ENCODE results near the gene CBX1. TPM values are rescaled to one million over a fixed set of nuclear protein-coding genes. Genes with fewer than 3 reads are reported as not detected.

The CBX1 gene
- total and polyA plus RNA-seq, 2 of the 13 experiments (the other 11 are each of a cell fraction or from before 2014, with no cell fraction given): 17.8 to 108 TPM

DNA sequence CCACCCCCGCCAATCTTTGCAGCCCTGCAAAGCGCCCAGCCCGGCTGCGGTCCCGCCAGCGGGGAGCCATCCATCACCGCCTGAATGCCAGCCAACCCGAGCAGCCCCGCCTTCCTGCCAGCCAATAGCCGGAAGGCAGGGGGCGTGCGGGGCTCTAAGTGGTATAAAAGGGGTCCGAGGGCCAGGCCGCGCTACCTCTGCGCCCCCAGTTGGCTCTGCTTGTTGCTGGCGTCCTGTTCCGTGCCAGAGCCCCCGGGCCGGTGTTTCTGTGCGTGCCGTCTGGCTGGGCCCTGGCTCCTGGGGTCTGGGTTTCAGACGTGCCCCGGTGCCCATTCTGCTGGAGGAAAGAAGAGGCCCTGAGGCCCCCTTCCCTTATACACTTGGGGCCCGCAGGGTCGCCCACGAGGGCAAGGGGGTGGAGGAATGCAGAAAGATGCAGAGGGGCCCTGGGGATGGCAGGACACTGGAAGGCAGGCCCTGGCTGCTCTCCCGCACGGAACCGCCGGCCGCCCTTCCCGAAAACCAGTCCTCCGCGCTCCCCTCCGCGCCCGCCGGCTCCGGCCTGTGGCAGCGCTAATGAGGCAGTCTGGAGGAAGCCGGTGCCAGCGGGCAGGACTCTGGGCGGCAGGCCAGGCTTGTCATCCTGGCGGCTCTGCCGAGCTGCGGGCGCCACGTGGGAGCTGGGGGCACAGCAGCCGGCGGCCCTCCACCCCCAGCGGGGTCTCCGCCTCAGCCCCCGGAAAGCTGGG is 77.7 kb downstream of the CBX1 start (continued):
- TF ChIP-seq, protein P1, sequence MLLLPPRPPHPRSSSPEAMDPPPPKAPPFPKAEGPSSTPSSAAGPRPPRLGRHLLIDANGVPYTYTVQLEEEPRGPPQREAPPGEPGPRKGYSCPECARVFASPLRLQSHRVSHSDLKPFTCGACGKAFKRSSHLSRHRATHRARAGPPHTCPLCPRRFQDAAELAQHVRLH (CRISPR knock-in tag; IDR thresholded peaks at IDR 0.05; ENCODE audit: borderline replicate concordance, low read depth): no peak; the same call in 1 of the 2 replicates
- no peak for TF ChIP-seq RXRA (CRISPR knock-in tag; IDR thresholded peaks at IDR 0.05)
- no peak for TF ChIP-seq DNMT1 (CRISPR knock-in tag; IDR thresholded peaks at IDR 0.05)
- TF ChIP-seq MTF2 (CRISPR knock-in tag; IDR thresholded peaks at IDR 0.05; ENCODE audit: borderline replicate concordance): 0 out of 2 replicates have a peak, but pooled peaks have one; percentile 19
- 0 out of 2 replicates have a peak, but pooled peaks have one; percentile 43 for TF ChIP-seq ZBTB7B (CRISPR knock-in tag; IDR thresholded peaks at IDR 0.05)
- TF ChIP-seq JUN (CRISPR knock-in tag; IDR thresholded peaks at IDR 0.05): 0 out of 2 replicates have a peak, but pooled peaks have one; percentile 14
- TF ChIP-seq ZNF772 (CRISPR knock-in tag; IDR thresholded peaks at IDR 0.05): no peak
- TF ChIP-seq CBX5 (CRISPR knock-in tag; IDR thresholded peaks at IDR 0.05; ENCODE audit: borderline replicate concordance): no peak
- no peak for TF ChIP-seq ZNF317 (CRISPR knock-in tag; IDR thresholded peaks at IDR 0.05)
- TF ChIP-seq, protein P2, sequence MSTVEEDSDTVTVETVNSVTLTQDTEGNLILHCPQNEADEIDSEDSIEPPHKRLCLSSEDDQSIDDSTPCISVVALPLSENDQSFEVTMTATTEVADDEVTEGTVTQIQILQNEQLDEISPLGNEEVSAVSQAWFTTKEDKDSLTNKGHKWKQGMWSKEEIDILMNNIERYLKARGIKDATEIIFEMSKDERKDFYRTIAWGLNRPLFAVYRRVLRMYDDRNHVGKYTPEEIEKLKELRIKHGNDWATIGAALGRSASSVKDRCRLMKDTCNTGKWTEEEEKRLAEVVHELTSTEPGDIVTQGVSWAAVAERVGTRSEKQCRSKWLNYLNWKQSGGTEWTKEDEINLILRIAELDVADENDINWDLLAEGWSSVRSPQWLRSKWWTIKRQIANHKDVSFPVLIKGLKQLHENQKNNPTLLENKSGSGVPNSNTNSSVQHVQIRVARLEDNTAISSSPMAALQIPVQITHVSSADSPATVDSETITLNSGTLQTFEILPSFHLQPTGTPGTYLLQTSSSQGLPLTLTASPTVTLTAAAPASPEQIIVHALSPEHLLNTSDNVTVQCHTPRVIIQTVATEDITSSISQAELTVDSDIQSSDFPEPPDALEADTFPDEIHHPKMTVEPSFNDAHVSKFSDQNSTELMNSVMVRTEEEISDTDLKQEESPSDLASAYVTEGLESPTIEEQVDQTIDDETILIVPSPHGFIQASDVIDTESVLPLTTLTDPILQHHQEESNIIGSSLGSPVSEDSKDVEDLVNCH (CRISPR knock-in tag; IDR thresholded peaks at IDR 0.05): no peak
- no peak for TF ChIP-seq RFXANK (CRISPR knock-in tag; IDR thresholded peaks at IDR 0.05)
- TF ChIP-seq BRCA1 (CRISPR knock-in tag; IDR thresholded peaks at IDR 0.05): no peak
- TF ChIP-seq ATAD3A (CRISPR knock-in tag; IDR thresholded peaks at IDR 0.05): 0 out of 2 replicates have a peak, but pooled peaks have one; percentile 54
- peak; percentile 89 for TF ChIP-seq ZNF777 (CRISPR knock-in tag; IDR thresholded peaks at IDR 0.05)
- TF ChIP-seq ZNF496 (CRISPR knock-in tag; IDR thresholded peaks at IDR 0.05; ENCODE audit: insufficient replicate concordance): no peak
- TF ChIP-seq ZNF550 (CRISPR knock-in tag; IDR thresholded peaks at IDR 0.05; ENCODE audit: borderline replicate concordance): no peak
- TF ChIP-seq, protein P3, sequence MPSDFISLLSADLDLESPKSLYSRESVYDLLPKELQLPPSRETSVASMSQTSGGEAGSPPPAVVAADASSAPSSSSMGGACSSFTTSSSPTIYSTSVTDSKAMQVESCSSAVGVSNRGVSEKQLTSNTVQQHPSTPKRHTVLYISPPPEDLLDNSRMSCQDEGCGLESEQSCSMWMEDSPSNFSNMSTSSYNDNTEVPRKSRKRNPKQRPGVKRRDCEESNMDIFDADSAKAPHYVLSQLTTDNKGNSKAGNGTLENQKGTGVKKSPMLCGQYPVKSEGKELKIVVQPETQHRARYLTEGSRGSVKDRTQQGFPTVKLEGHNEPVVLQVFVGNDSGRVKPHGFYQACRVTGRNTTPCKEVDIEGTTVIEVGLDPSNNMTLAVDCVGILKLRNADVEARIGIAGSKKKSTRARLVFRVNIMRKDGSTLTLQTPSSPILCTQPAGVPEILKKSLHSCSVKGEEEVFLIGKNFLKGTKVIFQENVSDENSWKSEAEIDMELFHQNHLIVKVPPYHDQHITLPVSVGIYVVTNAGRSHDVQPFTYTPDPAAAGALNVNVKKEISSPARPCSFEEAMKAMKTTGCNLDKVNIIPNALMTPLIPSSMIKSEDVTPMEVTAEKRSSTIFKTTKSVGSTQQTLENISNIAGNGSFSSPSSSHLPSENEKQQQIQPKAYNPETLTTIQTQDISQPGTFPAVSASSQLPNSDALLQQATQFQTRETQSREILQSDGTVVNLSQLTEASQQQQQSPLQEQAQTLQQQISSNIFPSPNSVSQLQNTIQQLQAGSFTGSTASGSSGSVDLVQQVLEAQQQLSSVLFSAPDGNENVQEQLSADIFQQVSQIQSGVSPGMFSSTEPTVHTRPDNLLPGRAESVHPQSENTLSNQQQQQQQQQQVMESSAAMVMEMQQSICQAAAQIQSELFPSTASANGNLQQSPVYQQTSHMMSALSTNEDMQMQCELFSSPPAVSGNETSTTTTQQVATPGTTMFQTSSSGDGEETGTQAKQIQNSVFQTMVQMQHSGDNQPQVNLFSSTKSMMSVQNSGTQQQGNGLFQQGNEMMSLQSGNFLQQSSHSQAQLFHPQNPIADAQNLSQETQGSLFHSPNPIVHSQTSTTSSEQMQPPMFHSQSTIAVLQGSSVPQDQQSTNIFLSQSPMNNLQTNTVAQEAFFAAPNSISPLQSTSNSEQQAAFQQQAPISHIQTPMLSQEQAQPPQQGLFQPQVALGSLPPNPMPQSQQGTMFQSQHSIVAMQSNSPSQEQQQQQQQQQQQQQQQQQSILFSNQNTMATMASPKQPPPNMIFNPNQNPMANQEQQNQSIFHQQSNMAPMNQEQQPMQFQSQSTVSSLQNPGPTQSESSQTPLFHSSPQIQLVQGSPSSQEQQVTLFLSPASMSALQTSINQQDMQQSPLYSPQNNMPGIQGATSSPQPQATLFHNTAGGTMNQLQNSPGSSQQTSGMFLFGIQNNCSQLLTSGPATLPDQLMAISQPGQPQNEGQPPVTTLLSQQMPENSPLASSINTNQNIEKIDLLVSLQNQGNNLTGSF (CRISPR knock-in tag; IDR thresholded peaks at IDR 0.05): no peak
- no peak for TF ChIP-seq SMAD1 (CRISPR knock-in tag; IDR thresholded peaks at IDR 0.05; ENCODE audit: borderline replicate concordance, low read depth)
- no peak for TF ChIP-seq NPAS2 (CRISPR knock-in tag; IDR thresholded peaks at IDR 0.05; ENCODE audit: borderline replicate concordance)
- TF ChIP-seq HMG20B (CRISPR knock-in tag; conservative IDR thresholded peaks at IDR 0.05): no peak
- TF ChIP-seq, protein P4, sequence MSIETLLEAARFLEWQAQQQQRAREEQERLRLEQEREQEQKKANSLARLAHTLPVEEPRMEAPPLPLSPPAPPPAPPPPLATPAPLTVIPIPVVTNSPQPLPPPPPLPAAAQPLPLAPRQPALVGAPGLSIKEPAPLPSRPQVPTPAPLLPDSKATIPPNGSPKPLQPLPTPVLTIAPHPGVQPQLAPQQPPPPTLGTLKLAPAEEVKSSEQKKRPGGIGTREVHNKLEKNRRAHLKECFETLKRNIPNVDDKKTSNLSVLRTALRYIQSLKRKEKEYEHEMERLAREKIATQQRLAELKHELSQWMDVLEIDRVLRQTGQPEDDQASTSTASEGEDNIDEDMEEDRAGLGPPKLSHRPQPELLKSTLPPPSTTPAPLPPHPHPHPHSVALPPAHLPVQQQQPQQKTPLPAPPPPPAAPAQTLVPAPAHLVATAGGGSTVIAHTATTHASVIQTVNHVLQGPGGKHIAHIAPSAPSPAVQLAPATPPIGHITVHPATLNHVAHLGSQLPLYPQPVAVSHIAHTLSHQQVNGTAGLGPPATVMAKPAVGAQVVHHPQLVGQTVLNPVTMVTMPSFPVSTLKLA (IDR thresholded peaks at IDR 0.05): no peak
